ENCODE data around the gene UACA. TPM values are rescaled to one million over a fixed set of nuclear protein-coding genes. Genes with fewer than 3 reads are reported as not detected.

The UACA gene
- total and polyA plus RNA-seq, 2 of the 8 experiments (the other 6 are each of a cell fraction or from before 2014, with no cell fraction given), result 28.6 to 38.9 TPM

DNA sequence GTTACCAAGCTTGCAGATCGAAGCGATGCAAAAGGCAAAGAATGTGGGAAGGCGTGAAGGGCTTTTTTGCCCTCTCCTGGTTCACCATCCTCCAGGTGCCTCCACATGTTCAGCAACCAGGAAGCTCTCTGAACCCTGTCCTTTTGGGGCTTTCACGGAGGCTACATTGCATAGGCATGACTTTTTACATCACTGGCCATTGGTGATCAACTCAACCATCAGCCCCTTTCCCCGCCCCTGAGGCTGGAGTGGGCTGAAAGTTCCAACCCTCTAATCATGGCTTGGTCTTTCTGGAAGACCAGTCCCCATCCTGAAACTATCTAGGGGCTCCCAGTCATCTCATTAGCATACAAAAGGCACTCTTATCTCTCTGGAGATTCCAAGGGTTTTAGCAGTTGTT, 52.6 kb downstream of the UACA start (continued):
- TF ChIP-seq ZNF274 (IDR thresholded peaks at IDR 0.05; ENCODE audit: borderline replicate concordance, extremely low read depth, low read length) (no peak), YY1 (IDR thresholded peaks at IDR 0.05; ENCODE audit: low read depth, low read length) (no peak), CREB1 (IDR thresholded peaks at IDR 0.05) (no peak), ASH2L (IDR thresholded peaks at IDR 0.05; ENCODE audit: low read length) (no peak), RFX5 (IDR thresholded peaks at IDR 0.05; ENCODE audit: borderline replicate concordance, low read depth, low read length) (no peak)
- TF ChIP-seq, protein P1, sequence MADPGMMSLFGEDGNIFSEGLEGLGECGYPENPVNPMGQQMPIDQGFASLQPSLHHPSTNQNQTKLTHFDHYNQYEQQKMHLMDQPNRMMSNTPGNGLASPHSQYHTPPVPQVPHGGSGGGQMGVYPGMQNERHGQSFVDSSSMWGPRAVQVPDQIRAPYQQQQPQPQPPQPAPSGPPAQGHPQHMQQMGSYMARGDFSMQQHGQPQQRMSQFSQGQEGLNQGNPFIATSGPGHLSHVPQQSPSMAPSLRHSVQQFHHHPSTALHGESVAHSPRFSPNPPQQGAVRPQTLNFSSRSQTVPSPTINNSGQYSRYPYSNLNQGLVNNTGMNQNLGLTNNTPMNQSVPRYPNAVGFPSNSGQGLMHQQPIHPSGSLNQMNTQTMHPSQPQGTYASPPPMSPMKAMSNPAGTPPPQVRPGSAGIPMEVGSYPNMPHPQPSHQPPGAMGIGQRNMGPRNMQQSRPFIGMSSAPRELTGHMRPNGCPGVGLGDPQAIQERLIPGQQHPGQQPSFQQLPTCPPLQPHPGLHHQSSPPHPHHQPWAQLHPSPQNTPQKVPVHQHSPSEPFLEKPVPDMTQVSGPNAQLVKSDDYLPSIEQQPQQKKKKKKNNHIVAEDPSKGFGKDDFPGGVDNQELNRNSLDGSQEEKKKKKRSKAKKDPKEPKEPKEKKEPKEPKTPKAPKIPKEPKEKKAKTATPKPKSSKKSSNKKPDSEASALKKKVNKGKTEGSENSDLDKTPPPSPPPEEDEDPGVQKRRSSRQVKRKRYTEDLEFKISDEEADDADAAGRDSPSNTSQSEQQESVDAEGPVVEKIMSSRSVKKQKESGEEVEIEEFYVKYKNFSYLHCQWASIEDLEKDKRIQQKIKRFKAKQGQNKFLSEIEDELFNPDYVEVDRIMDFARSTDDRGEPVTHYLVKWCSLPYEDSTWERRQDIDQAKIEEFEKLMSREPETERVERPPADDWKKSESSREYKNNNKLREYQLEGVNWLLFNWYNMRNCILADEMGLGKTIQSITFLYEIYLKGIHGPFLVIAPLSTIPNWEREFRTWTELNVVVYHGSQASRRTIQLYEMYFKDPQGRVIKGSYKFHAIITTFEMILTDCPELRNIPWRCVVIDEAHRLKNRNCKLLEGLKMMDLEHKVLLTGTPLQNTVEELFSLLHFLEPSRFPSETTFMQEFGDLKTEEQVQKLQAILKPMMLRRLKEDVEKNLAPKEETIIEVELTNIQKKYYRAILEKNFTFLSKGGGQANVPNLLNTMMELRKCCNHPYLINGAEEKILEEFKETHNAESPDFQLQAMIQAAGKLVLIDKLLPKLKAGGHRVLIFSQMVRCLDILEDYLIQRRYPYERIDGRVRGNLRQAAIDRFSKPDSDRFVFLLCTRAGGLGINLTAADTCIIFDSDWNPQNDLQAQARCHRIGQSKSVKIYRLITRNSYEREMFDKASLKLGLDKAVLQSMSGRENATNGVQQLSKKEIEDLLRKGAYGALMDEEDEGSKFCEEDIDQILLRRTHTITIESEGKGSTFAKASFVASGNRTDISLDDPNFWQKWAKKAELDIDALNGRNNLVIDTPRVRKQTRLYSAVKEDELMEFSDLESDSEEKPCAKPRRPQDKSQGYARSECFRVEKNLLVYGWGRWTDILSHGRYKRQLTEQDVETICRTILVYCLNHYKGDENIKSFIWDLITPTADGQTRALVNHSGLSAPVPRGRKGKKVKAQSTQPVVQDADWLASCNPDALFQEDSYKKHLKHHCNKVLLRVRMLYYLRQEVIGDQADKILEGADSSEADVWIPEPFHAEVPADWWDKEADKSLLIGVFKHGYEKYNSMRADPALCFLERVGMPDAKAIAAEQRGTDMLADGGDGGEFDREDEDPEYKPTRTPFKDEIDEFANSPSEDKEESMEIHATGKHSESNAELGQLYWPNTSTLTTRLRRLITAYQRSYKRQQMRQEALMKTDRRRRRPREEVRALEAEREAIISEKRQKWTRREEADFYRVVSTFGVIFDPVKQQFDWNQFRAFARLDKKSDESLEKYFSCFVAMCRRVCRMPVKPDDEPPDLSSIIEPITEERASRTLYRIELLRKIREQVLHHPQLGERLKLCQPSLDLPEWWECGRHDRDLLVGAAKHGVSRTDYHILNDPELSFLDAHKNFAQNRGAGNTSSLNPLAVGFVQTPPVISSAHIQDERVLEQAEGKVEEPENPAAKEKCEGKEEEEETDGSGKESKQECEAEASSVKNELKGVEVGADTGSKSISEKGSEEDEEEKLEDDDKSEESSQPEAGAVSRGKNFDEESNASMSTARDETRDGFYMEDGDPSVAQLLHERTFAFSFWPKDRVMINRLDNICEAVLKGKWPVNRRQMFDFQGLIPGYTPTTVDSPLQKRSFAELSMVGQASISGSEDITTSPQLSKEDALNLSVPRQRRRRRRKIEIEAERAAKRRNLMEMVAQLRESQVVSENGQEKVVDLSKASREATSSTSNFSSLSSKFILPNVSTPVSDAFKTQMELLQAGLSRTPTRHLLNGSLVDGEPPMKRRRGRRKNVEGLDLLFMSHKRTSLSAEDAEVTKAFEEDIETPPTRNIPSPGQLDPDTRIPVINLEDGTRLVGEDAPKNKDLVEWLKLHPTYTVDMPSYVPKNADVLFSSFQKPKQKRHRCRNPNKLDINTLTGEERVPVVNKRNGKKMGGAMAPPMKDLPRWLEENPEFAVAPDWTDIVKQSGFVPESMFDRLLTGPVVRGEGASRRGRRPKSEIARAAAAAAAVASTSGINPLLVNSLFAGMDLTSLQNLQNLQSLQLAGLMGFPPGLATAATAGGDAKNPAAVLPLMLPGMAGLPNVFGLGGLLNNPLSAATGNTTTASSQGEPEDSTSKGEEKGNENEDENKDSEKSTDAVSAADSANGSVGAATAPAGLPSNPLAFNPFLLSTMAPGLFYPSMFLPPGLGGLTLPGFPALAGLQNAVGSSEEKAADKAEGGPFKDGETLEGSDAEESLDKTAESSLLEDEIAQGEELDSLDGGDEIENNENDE (IDR thresholded peaks at IDR 0.05; ENCODE audit: insufficient replicate concordance, low read length), result no peak
